Liver (tissue), 3 donors: ENCODE results near the gene OR5B21.

Experiments used
- CTCF ChIP-seq: fragments of 150-350 bp; IDR thresholded peaks from 2 replicates; pipeline ENCODE4 v1.5.1; 2017; ENCODE audit warnings: improper control_type of control experiment, low read depth, low read length; ENCODE audit not compliant: missing input control
- RXRA ChIP-seq, 2 donors: IDR thresholded peaks; 2 replicates each; pipeline ENCODE4 v1.6.1; 2017 to 2018; ENCODE audit warnings: antibody characterized with exemption in 2 of 2, mild to moderate bottlenecking in 1 of 2
- YY1 ChIP-seq: IDR thresholded peaks from 2 replicates; pipeline ENCODE4 v1.6.1; 2016; ENCODE audit warnings: antibody characterized with exemption, mild to moderate bottlenecking
- TF ChIP-seq, protein P1 (sequence below): IDR thresholded peaks from 2 replicates; pipeline ENCODE4 v1.6.1; 2016; ENCODE audit warnings: antibody characterized with exemption
- donor health status: healthy.
- donor health status: healthy.

DNA sequence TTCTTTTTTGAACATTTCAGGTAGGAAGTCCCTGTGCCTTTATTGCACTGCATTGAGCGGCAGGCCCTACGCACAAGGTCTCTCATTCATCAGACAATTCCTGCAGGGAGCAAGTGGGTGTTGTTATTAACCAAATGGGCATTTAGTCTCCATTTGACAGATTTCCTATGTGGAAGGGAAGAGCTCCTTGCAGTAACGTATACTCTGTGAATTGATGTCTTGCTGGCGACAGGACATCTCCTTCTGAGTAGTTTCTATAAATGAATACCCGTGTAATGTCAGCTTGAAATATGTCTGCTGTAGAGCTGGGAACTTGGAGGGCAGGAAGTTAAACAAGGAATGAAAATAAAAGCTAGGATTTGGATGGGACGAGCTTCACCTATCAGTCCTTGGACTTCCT, 3.7 kb downstream of the OR5B21 start:
- TF ChIP-seq CTCF (no peak), RXRA (IDR thresholded peaks at IDR 0.05) (no peak), YY1 (no peak)
- TF ChIP-seq, protein P1, sequence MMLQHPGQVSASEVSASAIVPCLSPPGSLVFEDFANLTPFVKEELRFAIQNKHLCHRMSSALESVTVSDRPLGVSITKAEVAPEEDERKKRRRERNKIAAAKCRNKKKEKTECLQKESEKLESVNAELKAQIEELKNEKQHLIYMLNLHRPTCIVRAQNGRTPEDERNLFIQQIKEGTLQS = no peak
